Stimulated activated CD8-positive, alpha-beta memory T cell treated with anti-CD3 and anti-CD28 coated beads, Interleukin-15, amount 100 ng/mL, for 4 hours (primary cell): ENCODE results near the gene ERO1A.
A peak's percentile ranks its signal among the peaks of the same experiment; 100 is the strongest.
"Not testable (repeated sequence)": the region's sequence is repeated elsewhere in the genome, so short reads cannot be mapped to it uniquely, and the experiment has no call there.

ENCODE experiments used
- DNase-seq, 2 donors: peaks; one replicate each; pipeline ENCODE4 v3.0.0-alpha.2; 2020; ENCODE audit warnings: low read depth in 2 of 2

Gene ERO1A, protein sequence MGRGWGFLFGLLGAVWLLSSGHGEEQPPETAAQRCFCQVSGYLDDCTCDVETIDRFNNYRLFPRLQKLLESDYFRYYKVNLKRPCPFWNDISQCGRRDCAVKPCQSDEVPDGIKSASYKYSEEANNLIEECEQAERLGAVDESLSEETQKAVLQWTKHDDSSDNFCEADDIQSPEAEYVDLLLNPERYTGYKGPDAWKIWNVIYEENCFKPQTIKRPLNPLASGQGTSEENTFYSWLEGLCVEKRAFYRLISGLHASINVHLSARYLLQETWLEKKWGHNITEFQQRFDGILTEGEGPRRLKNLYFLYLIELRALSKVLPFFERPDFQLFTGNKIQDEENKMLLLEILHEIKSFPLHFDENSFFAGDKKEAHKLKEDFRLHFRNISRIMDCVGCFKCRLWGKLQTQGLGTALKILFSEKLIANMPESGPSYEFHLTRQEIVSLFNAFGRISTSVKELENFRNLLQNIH

DNA sequence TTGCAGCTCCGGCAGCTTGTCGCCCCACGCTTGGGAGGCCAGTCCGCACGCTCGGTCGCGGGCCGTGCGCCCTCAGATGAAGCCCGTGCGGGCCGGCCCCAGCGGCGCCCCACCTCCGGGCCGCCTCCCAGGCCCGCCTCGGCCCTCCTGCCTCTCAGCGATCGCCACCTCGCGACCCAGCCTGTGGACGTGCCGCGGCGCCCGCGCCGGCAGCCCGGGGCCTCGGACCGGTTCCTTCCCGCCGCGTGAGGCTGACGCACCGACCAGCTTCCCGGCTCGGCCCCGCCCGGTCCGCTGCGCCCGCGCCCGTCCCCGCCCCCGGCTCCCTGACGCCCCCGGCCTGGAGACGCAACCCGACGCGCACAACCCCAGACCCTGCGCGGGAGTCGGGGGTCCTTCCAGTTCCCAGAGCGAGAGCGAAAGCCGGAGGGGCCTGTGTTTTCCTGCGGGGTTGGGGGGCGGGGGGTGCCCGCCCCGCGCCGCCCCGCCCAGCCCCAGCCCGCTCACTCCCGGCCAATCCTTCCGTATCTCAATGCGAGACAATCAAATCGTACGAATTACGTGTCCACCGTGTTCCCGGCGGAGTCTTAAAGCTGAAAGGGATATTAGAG lies at the start of gene ERO1A:
TSS of gene ERO1A (minus strand) at position 78 of the 611 bp plus-strand sequence. CDS start at position 1, 77 bp downstream.
- peak; percentile 32 to 47 for DNase-seq

DNA sequence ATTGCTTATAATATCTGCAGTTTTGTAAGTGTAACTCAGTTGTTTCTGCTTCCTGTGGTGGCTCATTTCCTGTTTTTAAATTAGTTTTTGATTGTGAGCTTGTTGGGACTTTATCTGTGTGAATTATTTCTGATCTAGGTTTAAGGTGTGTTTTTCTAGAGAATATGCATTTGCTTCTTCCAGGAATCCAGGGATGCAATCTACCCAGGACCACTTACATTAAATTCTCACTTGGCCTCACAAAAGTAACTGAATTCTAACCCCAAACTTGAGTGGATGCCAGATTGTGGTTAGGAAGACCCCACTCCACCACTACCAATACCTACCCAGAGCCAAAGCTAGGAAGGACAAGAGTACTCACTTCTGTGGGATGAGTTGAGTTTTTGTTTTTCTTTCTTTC lies 46.5 kb upstream of the ERO1A start:
- no peak for DNase-seq

- no peak for DNase-seq
Observed at GRCh38 chr14:52740751-52741150, 45.4 kb upstream of the ERO1A start.

DNA sequence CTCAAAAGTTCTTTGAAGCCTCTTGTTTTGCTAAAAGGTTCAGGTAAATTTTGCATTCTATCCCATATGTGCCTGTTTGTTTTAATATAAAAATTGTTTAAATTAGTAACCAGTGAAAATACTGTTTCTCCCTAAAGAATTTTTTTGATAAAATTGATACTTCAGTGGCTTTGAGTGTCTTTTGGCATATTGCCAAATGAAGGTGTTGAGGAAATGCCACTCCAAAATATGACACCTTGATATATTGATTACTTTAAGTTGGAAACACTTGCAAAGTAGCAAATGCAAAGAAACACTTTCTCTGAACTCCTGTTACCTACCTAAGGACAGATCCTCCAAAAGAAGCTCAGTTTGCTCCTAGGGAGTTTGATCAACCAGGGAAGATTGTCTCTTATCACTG lies 43.1 kb upstream of the ERO1A start:
- DNase-seq: no peak

DNA sequence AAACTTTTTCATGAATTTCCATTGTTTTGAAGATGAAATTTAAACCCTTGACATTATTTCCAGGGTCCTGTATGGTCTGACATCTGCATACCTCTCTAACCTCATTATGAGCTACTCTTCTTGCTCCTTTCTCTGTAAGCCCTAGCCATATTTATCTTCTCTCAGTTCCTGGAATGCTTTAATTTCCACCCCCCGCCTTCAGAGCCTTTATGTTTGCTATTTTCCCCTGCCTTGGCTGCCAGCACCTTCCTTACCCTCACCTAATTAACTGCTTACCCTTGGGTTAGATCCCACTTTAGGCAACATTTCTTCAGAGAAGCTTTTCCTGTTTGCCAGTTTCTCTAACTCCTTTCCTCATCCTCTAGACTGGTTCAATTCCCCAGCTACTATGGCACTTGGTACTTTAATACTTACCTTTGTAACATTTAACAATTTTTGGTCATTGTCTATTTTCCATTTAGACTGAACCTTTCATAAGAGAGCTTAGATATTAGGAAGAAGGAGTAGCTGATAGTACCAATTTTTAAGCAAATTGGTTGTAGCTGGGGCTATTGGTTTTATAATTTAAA lies 40.6 kb upstream of the ERO1A start:
- DNase-seq: no peak

- no peak for DNase-seq
Observed at GRCh38 chr14:52733824-52734223, 38.5 kb upstream of the ERO1A start.

DNA sequence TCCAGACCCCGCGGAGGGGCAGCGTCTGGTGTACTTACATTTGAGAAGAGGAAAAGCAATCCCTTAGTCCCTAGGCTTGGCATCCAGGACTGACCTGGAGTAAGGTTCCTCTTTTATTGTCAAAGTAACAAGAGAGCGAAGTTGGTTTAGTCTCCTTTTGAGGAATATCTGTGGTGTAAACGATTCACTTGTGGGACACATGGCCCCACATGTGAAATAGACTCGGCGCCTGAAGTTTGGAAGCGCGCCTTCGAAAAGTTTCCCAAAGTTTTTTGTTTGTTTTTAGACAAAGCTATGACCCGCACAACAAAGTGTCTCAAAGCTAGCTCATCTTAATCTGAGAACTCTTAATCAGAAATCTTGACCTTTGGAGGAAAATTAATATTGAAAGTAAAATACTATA lies 35.4 kb upstream of the ERO1A start:
- DNase-seq: no peak

- peak; percentile 96 to 97 for DNase-seq
Observed at GRCh38 chr14:52729925-52730708, 34.8 kb upstream of the ERO1A start, which contains the start of gene STYX. Gene STYX, plus strand, starts transcription at chr14:52730166. Its CDS starts 309 bp downstream, at chr14:52730475.

GRCh38 chr14:52729585-52729924 lies 34.2 kb upstream of the ERO1A start:
- DNase-seq: no peak

- DNase-seq: not testable (repeated sequence)
Observed at GRCh38 chr14:52729035-52729434, 33.7 kb upstream of the ERO1A start.

- not testable (repeated sequence) for DNase-seq
Observed at GRCh38 chr14:52727509-52727908, 32.2 kb upstream of the ERO1A start.

DNA sequence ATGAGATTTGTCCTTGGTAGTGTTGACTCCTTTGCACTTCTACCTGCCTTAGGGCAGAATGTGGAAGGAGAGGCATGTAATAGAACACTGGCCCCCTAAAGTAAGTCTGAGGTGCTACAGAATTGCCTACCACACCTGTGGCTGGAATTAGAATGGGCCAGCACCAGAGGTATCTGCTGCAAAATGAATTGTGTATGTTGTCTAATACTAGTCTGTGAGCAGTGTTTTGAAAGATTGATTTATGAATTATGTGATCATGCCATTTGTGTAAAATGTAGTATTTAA lies 28.9 kb upstream of the ERO1A start:
- DNase-seq: no peak

DNA sequence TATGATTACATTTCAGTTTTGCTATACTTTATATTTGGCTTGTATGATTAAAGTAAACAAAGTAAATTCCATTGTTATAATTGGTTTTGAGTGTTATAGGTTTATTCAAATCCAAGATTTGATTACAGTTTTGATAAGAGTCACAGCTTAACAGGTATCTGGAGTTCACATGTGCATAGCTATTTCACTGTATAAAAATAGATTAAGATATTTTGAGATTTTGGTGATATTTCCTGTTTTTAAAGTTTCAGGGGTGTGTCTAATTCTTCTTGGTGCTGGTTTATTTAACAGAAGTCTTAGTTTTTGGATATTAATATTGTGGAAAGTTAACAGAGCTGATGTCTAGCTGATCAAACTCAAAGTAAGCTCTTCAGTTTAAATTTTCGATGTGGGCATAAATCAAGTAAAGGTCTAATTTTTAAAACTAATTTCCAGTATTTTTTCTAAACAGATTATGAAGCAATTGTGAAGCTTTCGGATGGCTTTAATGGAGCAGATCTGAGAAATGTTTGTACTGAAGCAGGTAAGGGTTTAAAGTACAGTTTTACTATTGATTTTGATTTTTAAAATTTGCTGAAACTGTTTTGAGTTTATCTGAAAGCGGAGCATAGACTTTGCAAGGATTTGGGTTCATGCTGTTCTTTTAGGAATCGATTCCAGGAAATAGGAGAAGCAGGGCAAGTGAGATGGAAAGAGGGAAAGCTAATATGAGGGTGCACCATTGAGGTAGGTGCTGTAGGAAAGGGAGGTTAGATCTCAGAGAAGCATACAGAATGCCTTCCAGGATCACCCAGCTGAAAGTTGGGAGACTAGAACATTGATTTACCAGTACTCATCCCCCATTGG lies 28.4 kb upstream of the ERO1A start:
- DNase-seq: no peak

DNA sequence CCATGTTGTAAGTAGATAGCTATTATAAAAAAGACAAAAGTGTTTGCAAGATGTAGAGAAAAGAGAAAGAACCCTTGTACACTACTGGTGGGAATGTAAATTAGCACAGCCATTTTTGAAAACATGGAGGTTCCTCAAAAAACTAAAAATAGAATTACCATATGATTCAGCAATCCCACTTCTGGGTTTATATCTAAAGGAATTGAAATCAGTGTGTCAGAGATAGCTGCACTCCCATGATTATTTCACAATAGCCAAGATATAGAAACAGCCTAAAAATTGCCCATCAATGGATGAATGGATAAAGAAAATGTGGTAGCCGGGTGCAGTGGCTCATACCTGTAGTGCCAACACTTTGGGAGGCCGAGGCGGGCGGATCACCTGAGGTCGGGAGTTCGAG lies 20.8 kb upstream of the ERO1A start:
- no peak for DNase-seq

DNA sequence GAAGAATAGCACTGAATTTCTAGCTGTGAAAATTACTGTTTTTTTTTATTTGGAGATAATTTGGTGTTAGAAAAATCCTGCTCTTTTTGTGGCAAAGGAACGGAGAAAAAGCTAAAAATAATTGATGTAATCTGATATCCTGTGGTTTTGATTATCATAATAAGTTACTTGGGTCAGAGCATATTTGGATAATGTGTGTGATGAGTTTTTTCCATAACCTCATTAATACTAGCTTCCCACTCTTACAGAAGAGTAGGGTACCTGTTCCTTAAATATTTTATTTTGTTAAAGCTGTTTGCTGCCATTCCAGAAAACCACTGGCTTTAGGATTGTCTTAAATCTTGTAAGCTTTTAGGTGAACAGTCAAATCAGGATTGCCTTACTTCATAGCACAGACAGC lies 16.3 kb upstream of the ERO1A start:
- no peak for DNase-seq

DNA sequence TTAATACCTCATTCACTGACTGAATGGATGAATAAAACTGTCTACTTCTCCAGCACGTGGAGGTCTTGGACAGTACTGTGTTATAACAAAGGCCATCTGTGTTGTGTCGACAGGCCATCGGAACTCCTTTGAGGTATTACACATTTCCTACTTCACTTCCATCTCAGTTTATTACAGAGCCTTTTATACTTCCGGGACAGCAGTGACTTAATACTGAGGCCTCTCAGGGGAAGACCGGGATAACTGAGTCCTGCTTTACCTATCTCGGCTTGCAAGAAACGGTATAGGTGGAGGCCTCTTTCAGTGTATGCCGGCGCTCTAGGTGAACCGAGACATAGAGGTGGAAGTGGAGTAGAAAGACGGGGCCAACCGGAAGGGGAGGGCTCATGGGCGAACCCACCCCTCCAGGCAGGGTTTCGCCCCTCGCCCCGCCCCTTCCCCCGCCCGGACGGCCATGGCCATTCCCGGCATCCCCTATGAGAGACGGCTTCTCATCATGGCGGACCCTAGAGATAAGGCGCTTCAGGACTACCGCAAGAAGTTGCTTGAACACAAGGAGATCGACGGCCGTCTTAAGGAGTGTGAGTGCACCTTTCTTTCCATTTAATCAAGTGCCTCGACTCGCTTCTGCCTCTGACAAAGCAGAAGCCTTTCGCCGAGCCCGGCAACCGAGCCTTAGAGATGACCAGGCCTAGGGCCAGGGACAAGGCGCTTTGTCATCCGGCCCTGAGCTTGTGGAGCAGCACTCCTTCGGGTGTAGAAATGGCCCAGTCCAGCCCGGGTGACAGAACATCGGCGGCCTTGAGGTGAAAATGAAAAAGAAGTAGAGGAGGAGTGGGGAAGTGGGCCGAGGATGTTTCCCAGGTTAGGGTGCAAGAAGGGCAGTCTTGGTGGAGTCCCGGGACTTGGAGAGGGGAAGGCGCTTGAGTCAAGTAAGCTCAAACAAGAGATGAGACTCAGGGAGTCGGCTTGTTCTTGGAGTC lies 11.7 kb upstream of the ERO1A start, which contains the start of gene PSMC6:
TSS of gene PSMC6 (plus strand) at position 477 of the 983 bp plus-strand sequence. CDS start at position 497, 20 bp downstream.
- DNase-seq: peak; percentile 85 to 88

GRCh38 chr14:52706286-52706685 lies 10.9 kb upstream of the ERO1A start:
- peak in 1 of 2 donors; percentile 53 for DNase-seq

GRCh38 chr14:52703664-52704063 lies 8.3 kb upstream of the ERO1A start:
- DNase-seq: no peak

- no peak for DNase-seq
Observed at GRCh38 chr14:52703225-52703624, 7.9 kb upstream of the ERO1A start.

DNA sequence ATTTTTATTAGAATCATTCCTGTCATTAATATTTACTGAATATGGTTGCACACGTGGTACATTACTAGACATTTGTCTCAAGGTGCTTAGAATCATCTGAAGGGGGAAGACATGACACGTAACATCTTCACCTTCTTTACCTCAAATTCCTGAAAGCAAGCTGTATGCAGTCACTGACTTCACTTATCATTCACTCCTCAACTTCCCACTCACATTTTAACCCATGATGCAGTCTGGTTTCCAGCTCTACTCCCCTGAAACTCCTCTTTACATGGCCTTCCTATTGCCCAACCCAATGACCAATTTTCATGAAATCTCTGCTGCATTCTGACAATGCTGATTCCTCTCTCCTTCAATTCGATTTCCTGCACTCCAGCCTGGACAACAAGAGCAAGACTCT lies 5.9 kb upstream of the ERO1A start:
- DNase-seq: no peak
